HepG2 (cell line): ENCODE data around the gene GOLGA3.

Experiments
- CREB1 ChIP-seq, 2 experiments: fragments of 450-650 bp in 1 of 2; IDR thresholded peaks; 2 replicates each; pipeline ENCODE4 v1.6.1; 2016 to 2017; ENCODE audit warnings: control low read depth in 1 of 2, mild to moderate bottlenecking in 1 of 2, missing compliant biosample characterization in 1 of 2, missing genetic modification characterization in 1 of 2
- EP300 ChIP-seq, 3 experiments: sonication (generic) in 1 of 3; formaldehyde crosslinking in 1 of 3; IDR thresholded peaks; 2 replicates each; pipeline versions ENCODE4 v1.5.1 to v1.6.1; 2011 to 2020; ENCODE audit warnings: low read depth in 2 of 3, low read length in 2 of 3, borderline replicate concordance in 1 of 3, improper control_type of control experiment in 1 of 3, mild to moderate bottlenecking in 1 of 3, missing genetic modification reagents in 1 of 3, moderate library complexity in 1 of 3
- GPN1 ChIP-seq: sonication (generic); formaldehyde crosslinking; IDR thresholded peaks from 2 replicates; pipeline ENCODE4 v1.5.1; 2020; ENCODE audit warnings: missing genetic modification reagents, borderline replicate concordance
- KMT2A ChIP-seq: sonication (generic); formaldehyde crosslinking; IDR thresholded peaks from 2 replicates; pipeline ENCODE4 v1.4.0; 2020; ENCODE audit warnings: missing genetic modification reagents
- PHF8 ChIP-seq: sonication (generic); formaldehyde crosslinking; IDR thresholded peaks from 2 replicates; pipeline ENCODE4 v1.5.0; 2020; ENCODE audit warnings: missing genetic modification reagents
- SRF ChIP-seq: IDR thresholded peaks from 2 replicates; pipeline ENCODE4 v1.6.1; 2011; ENCODE audit warnings: mild to moderate bottlenecking, low read depth, low read length, moderate library complexity
- ZIK1 ChIP-seq: sonication (generic); formaldehyde crosslinking; IDR thresholded peaks from 2 replicates; pipeline ENCODE4 v1.5.0; 2020; ENCODE audit warnings: mild to moderate bottlenecking, low read depth, missing genetic modification reagents, borderline replicate concordance
- ZNF160 ChIP-seq: sonication (generic); formaldehyde crosslinking; IDR thresholded peaks from 2 replicates; pipeline ENCODE4 v1.8.0; 2022; ENCODE audit warnings: mild to moderate bottlenecking, inconsistent platforms, missing genetic modification reagents
- TF ChIP-seq, protein P1 (sequence below): sonication (generic); formaldehyde crosslinking; IDR thresholded peaks from 2 replicates; pipeline ENCODE4 v1.8.1; 2022; ENCODE audit warnings: mild to moderate bottlenecking, missing genetic modification reagents
- TF ChIP-seq, protein P2 (sequence below): sonication (generic); formaldehyde crosslinking; IDR thresholded peaks from 2 replicates; pipeline ENCODE4 v1.4.0; 2020; ENCODE audit warnings: missing genetic modification reagents

- TF ChIP-seq, protein P1, sequence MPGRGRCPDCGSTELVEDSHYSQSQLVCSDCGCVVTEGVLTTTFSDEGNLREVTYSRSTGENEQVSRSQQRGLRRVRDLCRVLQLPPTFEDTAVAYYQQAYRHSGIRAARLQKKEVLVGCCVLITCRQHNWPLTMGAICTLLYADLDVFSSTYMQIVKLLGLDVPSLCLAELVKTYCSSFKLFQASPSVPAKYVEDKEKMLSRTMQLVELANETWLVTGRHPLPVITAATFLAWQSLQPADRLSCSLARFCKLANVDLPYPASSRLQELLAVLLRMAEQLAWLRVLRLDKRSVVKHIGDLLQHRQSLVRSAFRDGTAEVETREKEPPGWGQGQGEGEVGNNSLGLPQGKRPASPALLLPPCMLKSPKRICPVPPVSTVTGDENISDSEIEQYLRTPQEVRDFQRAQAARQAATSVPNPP (CRISPR knock-in tag) = no peak
- TF ChIP-seq EP300 (IDR thresholded peaks at IDR 0.05; ENCODE audit: low read depth in 2 of 2, low read length in 2 of 2) (no peak), EP300 (CRISPR knock-in tag; IDR thresholded peaks at IDR 0.05; ENCODE audit: borderline replicate concordance) (no peak), CREB1 (IDR thresholded peaks at IDR 0.05) (no peak), CREB1 (CRISPR knock-in tag; IDR thresholded peaks at IDR 0.05) (no peak), SRF (no peak), KMT2A (CRISPR knock-in tag) (no peak), ZNF160 (no peak), PHF8 (CRISPR knock-in tag) (no peak), GPN1 (CRISPR knock-in tag) (no peak), ZIK1 (no peak)
- TF ChIP-seq, protein P2, sequence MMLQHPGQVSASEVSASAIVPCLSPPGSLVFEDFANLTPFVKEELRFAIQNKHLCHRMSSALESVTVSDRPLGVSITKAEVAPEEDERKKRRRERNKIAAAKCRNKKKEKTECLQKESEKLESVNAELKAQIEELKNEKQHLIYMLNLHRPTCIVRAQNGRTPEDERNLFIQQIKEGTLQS (CRISPR knock-in tag) = no peak
These were observed 25.5 kb downstream of the GOLGA3 start for GRCh38 chr12:132803125-132803524.
